H1 (cell line): Measurements from ENCODE around the gene RAB11FIP3. TPM values are rescaled to one million over a fixed set of nuclear protein-coding genes. Genes with fewer than 3 reads are reported as not detected.

ENCODE experiments used
- CTCF ChIA-PET: fragments of 300-600 bp; sonication (Branson Sonifier 250); formaldehyde crosslinking; loops from one replicate; lab custom pipeline; 2021; ENCODE audit not compliant: partially characterized antibody; lab: Charles Lee
- POLR2A ChIA-PET: fragments of 300-600 bp; sonication (Branson Sonifier 250); formaldehyde crosslinking; loops from one replicate; lab custom pipeline; 2021; ENCODE audit warnings: inconsistent platforms; ENCODE audit not compliant: partially characterized antibody; lab: Charles Lee
- DNase-seq, 2 experiments: peaks; one replicate each; pipeline versions ENCODE4 v3.0.0 to v3.0.0-alpha.2; 2010 to 2022; ENCODE audit warnings: low spot score in 2 of 2, low read depth in 1 of 2, mixed read lengths in 1 of 2
- FAIRE-seq: peaks from 2 replicates; lab custom pipeline; 2011; peaks lifted over from hg19 to GRCh38; lab: Jason Lieb, UNC
- H2AFZ ChIP-seq: 2 replicates; pipeline ENCODE4 v1.8.1; 2012; ENCODE audit warnings: low read length, inconsistent platforms
- H2AK5ac ChIP-seq: 2 replicates; pipeline ENCODE4 v1.6.1; 2013; ENCODE audit warnings: low read depth, low read length
- H2BK120ac ChIP-seq: replicated peaks from 2 replicates; pipeline ENCODE3; 2013; ENCODE audit warnings: low read depth, low read length, inconsistent platforms
- H2BK12ac ChIP-seq: 2 replicates; pipeline ENCODE4 v1.6.1; 2013; ENCODE audit warnings: low read depth, low read length
- H2BK15ac ChIP-seq: 2 replicates; pipeline ENCODE4 v1.6.1; 2013; ENCODE audit warnings: low read length
- H2BK20ac ChIP-seq: 2 replicates; pipeline ENCODE4 v1.6.1; 2013; ENCODE audit warnings: low read length
- H2BK5ac ChIP-seq: 2 replicates; pipeline ENCODE4 v1.6.1; 2013; ENCODE audit warnings: low read depth, low read length
- H3K14ac ChIP-seq: 2 replicates; pipeline ENCODE4 v1.6.1; 2013; ENCODE audit warnings: inconsistent platforms; ENCODE audit not compliant: insufficient read length
- H3K18ac ChIP-seq: 2 replicates; pipeline ENCODE4 v1.6.1; 2013; ENCODE audit warnings: low read length; ENCODE audit errors: extremely low read depth
- H3K23ac ChIP-seq: 2 replicates; pipeline ENCODE4 v1.6.1; 2013; ENCODE audit warnings: inconsistent platforms; ENCODE audit not compliant: insufficient read length
- H3K23me2 ChIP-seq: 2 replicates; pipeline ENCODE4 v1.6.1; 2013; ENCODE audit warnings: low read depth, low read length
- H3K27ac ChIP-seq: 2 replicates; pipeline ENCODE4 v1.6.1; 2011; ENCODE audit warnings: low read depth, low read length, inconsistent platforms
- H3K27me3 ChIP-seq, 4 experiments: replicated peaks in 1 of 4; 1 replicate in 1 of 4; 2 replicates in 3 of 4; pipeline versions ENCODE4 v1.6.1 to v1.8.1; 2011 to 2013; ENCODE audit warnings: low read length in 3 of 4, mild to moderate bottlenecking in 3 of 4, inconsistent platforms in 2 of 4, mixed read lengths in 2 of 4, moderate library complexity in 1 of 4; ENCODE audit not compliant: control insufficient read depth in 3 of 4, insufficient read depth in 3 of 4; ENCODE audit errors: extremely low read depth in 1 of 4
- H3K36me3 ChIP-seq, 4 experiments: 2 replicates each; pipeline versions ENCODE4 v1.6.1 to v1.8.1; 2011 to 2013; ENCODE audit warnings: mild to moderate bottlenecking in 4 of 4, low read length in 3 of 4, moderate library complexity in 2 of 4, control low read depth in 1 of 4, inconsistent platforms in 1 of 4; ENCODE audit not compliant: insufficient read depth in 4 of 4, control insufficient read depth in 2 of 4
- H3K4ac ChIP-seq: replicated peaks from 2 replicates; pipeline ENCODE3; 2013; ENCODE audit warnings: low read length, low read depth, mixed read lengths, inconsistent platforms; ENCODE audit not compliant: insufficient read length
- H3K4me1 ChIP-seq, 4 experiments: replicated peaks in 1 of 4; 1 replicate in 1 of 4; 2 replicates in 3 of 4; pipeline versions ENCODE4 v1.6.1 to v1.8.1; 2011 to 2013; ENCODE audit warnings: low read length in 3 of 4, inconsistent platforms in 2 of 4, mixed read lengths in 1 of 4; ENCODE audit not compliant: insufficient read depth in 4 of 4, control insufficient read depth in 3 of 4
- H3K4me2 ChIP-seq, 2 experiments: 2 replicates each; pipeline versions ENCODE4 v1.6.1 to v1.8.1; 2011 to 2013; ENCODE audit warnings: low read depth in 2 of 2, low read length in 2 of 2, control low read depth in 1 of 2, inconsistent platforms in 1 of 2, mild to moderate bottlenecking in 1 of 2; ENCODE audit not compliant: insufficient read depth in 1 of 2
- H3K4me3 ChIP-seq, 4 experiments: fragments of 200-600, 300-600 bp in 1 of 4; sonication (generic), shearing (Covaris generic), sonication (Bioruptor Twin) in 1 of 4; 2 replicates each; pipeline versions ENCODE4 v1.5.1 to v1.8.1; 2011 to 2016; ENCODE audit warnings: low read length in 4 of 4, low read depth in 3 of 4, control low read depth in 2 of 4, inconsistent platforms in 2 of 4, mild to moderate bottlenecking in 2 of 4, mixed read lengths in 1 of 4, moderate library complexity in 1 of 4; ENCODE audit not compliant: insufficient read depth in 2 of 4; ENCODE audit errors: extremely low read depth in 1 of 4
- H3K56ac ChIP-seq: replicated peaks from 2 replicates; pipeline ENCODE3; 2013; ENCODE audit warnings: low read depth, mild to moderate bottlenecking, mixed read lengths, low read length, inconsistent platforms; ENCODE audit not compliant: insufficient read length
- H3K79me1 ChIP-seq: 2 replicates; pipeline ENCODE4 v1.6.1; 2013; ENCODE audit warnings: low read depth, low read length, control low read depth
- H3K79me2 ChIP-seq, 2 experiments: 2 replicates each; pipeline versions ENCODE4 v1.6.1 to v1.8.1; 2012 to 2013; ENCODE audit warnings: low read length in 2 of 2, mild to moderate bottlenecking in 2 of 2, inconsistent platforms in 1 of 2; ENCODE audit not compliant: insufficient read depth in 2 of 2, control insufficient read depth in 1 of 2
- H3K9ac ChIP-seq, 4 experiments: replicated peaks in 1 of 4; 1 replicate in 1 of 4; 2 replicates in 3 of 4; pipeline versions ENCODE4 v1.6.1 to v1.8.1; 2011 to 2013; ENCODE audit warnings: low read depth in 3 of 4, low read length in 3 of 4, control low read depth in 2 of 4, mild to moderate bottlenecking in 2 of 4, moderate library complexity in 2 of 4, inconsistent platforms in 1 of 4; ENCODE audit errors: extremely low read depth in 1 of 4
- H3K9me3 ChIP-seq, 2 experiments: 2 replicates each; pipeline versions ENCODE4 v1.6.1 to v1.8.1; 2012 to 2013; ENCODE audit warnings: mild to moderate bottlenecking in 2 of 2, moderate library complexity in 2 of 2, control low read depth in 1 of 2, inconsistent platforms in 1 of 2, low read depth in 1 of 2, low read length in 1 of 2, mixed read lengths in 1 of 2; ENCODE audit not compliant: insufficient read depth in 2 of 2
- H4K20me1 ChIP-seq, 2 experiments: replicated peaks in 1 of 2; 2 replicates each; pipeline versions ENCODE3 to v1.8.1; 2011 to 2013; ENCODE audit warnings: inconsistent platforms in 2 of 2, low read length in 2 of 2, mild to moderate bottlenecking in 1 of 2; ENCODE audit not compliant: insufficient read depth in 2 of 2, control insufficient read depth in 1 of 2
- H4K5ac ChIP-seq: 2 replicates; pipeline ENCODE4 v1.6.1; 2013; ENCODE audit warnings: low read length, low read depth, mixed read lengths, inconsistent platforms; ENCODE audit not compliant: insufficient read length
- H4K8ac ChIP-seq: 2 replicates; pipeline ENCODE4 v1.8.0; 2013; ENCODE audit warnings: mild to moderate bottlenecking, moderate library complexity, low read length, inconsistent platforms; ENCODE audit not compliant: insufficient read depth; ENCODE audit errors: extremely low read depth
- H4K91ac ChIP-seq: replicated peaks from 2 replicates; pipeline ENCODE3; 2013; ENCODE audit warnings: low read length, mixed read lengths, inconsistent platforms; ENCODE audit not compliant: insufficient read length
- BRCA1 ChIP-seq: IDR thresholded peaks from 2 replicates; pipeline ENCODE4 v1.6.1; 2012; ENCODE audit warnings: low read depth, low read length, improper control_type of control experiment
- CREB1 ChIP-seq: IDR thresholded peaks from 2 replicates; pipeline ENCODE4 v1.6.1; 2012; ENCODE audit warnings: inconsistent platforms
- KDM4A ChIP-seq: IDR thresholded peaks from one replicate; pipeline ENCODE4 v1.7.1; 2012; ENCODE audit warnings: low read depth, mild to moderate bottlenecking, moderate library complexity, low read length, inconsistent platforms; ENCODE audit not compliant: severe bottlenecking
- SAP30 ChIP-seq: fragments of 300-600 bp; sonication (generic); IDR thresholded peaks from 2 replicates; pipeline ENCODE4 v1.7.1; 2012; ENCODE audit warnings: low read length, moderate library complexity, mild to moderate bottlenecking, inconsistent platforms; ENCODE audit not compliant: insufficient read depth, insufficient replicate concordance
- SP1 ChIP-seq: IDR thresholded peaks from 2 replicates; pipeline ENCODE4 v1.6.1; 2011; ENCODE audit warnings: low read depth, low read length
- TCF12 ChIP-seq: IDR thresholded peaks from 2 replicates; pipeline ENCODE4 v1.6.1; 2011; ENCODE audit warnings: low read depth, mild to moderate bottlenecking, low read length
- TEAD4 ChIP-seq: IDR thresholded peaks from 2 replicates; pipeline ENCODE4 v1.6.1; 2012; ENCODE audit warnings: low read depth, low read length, inconsistent platforms, mixed read lengths
- YY1 ChIP-seq: IDR thresholded peaks from 2 replicates; pipeline ENCODE4 v1.6.1; 2011; ENCODE audit warnings: low read depth, mild to moderate bottlenecking, low read length
- WGBS, 2 experiments: shearing (Covaris generic) in 1 of 2; methylation state at CpG; one replicate each; pipeline versions ENCODE4 v1.1.6 to v1.1.7; 2013 to 2015; ENCODE audit warnings: low lambda C conversion rate in 2 of 2, mixed read lengths in 2 of 2, inconsistent platforms in 1 of 2, low coverage in 1 of 2, missing lambda C conversion rate in 1 of 2; ENCODE audit not compliant: insufficient replicate concordance in 2 of 2, insufficient coverage in 1 of 2, insufficient read length in 1 of 2; ENCODE audit errors: extremely low coverage in 1 of 2, missing lambda C conversion rate in 1 of 2; 5-methylcytosine and 5-hydroxymethylcytosine counted together
- polyA plus RNA-seq, 7 experiments: library from polyadenylated mRNA; depleted of rRNA in 3 of 7; stranded (reverse) in 5 of 7; unstranded in 2 of 7; fragments of >200 nt in 5 of 7; fragments of 200-250 nt in 2 of 7; gene quantifications; 1 replicate in 5 of 7; 2 replicates in 1 of 7; 4 replicates in 1 of 7; pipeline versions ENCODE4 v1.2.1 to v1.2.3, GENCODE V29; 2011 to 2013; ENCODE audit warnings: missing spikeins in 2 of 7, mixed read lengths in 2 of 7
- total RNA-seq: library from RNA; stranded (reverse); fragmentation: NEBNext Ultra II Directional; extraction: Animal tissue kit (Norgen Biotek cat#: 25700); gene quantifications from 2 replicates; pipeline ENCODE4 v1.2.1, GENCODE V29; 2021

RAB11FIP3 gene
- total and polyA plus RNA-seq, 2 of the 8 experiments (the other 6 are each of a cell fraction or from before 2014, with no cell fraction given) = 9.3 to 35.2 TPM

- Histone ChIP-seq H3K14ac (no peak overlapping the region), H4K5ac (no peak overlapping the region), H2BK5ac (no peak overlapping the region), H4K8ac (peak overlapping the region; percentile 60; the same call in 1 of the 2 replicates), H3K9ac (no peak overlapping the region), H3K4me3 (no peak overlapping the region), H3K23ac (no peak overlapping the region), H4K91ac (no peak overlapping the region), H3K27me3 (no peaks in the 10 kb centered on the region), H3K36me3 (no peaks in the 10 kb centered on the region; a peak in 1 of 8 replicates), H3K56ac (no peak overlapping the region), H2BK120ac (no peak overlapping the region), H3K23me2 (no peaks in the 10 kb centered on the region), H3K79me2 (no peaks in the 10 kb centered on the region), H2AFZ (no peak overlapping the region), H3K4ac (no peak overlapping the region), H2BK20ac (no peak overlapping the region), H3K4me2 (no peak overlapping the region), H4K20me1 (peaks cover 0 to 3% of the 10 kb centered on the region in 2 experiments), H3K79me1 (no peaks in the 10 kb centered on the region), H2BK15ac (no peak overlapping the region)
- 93% methylated on average over 30 of the region's 30 CpGs; no CpG with 5 or more reads in 1 of the 2 experiments for WGBS, 2 experiments
- ChIA-PET POLR2A (interaction anchor here (1.1 to 1.5 kb wide), 2 partner anchors 14 to 50 kb away, joined by 3 read pairs; no protein-coding TSS in a partner anchor), CTCF (interaction anchor here (0.6 to 1.2 kb wide), 3 partner anchors 31 to 127 kb away, joined by 3 to 6 read pairs (median 3); no protein-coding TSS in a partner anchor)
- DNase-seq = no peak
- FAIRE-seq = no peak
- no peak for TF ChIP-seq BRCA1
- no peak for TF ChIP-seq KDM4A
- TF ChIP-seq YY1 = no peak
- TF ChIP-seq CREB1 = no peak
- no peak for TF ChIP-seq SAP30
- no peak for TF ChIP-seq TEAD4
- TF ChIP-seq TCF12 = no peak
- TF ChIP-seq SP1 = no peak
- TF ChIP-seq, all 59 proteins: peak for 0
- H2AK5ac ChIP-seq = no peak overlapping the region
- no peak overlapping the region for H3K27ac ChIP-seq
- peaks cover 6 to 9% (median 7%) of the 10 kb centered on the region in 4 experiments for H3K4me1 ChIP-seq
- no peak overlapping the region for H3K18ac ChIP-seq
- no peaks in the 10 kb centered on the region for H3K9me3 ChIP-seq
- no peak overlapping the region for H2BK12ac ChIP-seq
These were observed 66.9 kb downstream of the RAB11FIP3 start for GRCh38 chr16:492211-492875.
